ENCODE results near the gene CIAO3. TPM values are rescaled to one million over a fixed set of nuclear protein-coding genes. Genes with fewer than 3 reads are reported as not detected.

Gene CIAO3
- total RNA-seq, 4 donors from 2014 or later, result 73.4 to 164 (median 117) TPM

- no peak for TF ChIP-seq POLR2A (IDR thresholded peaks at IDR 0.05)
- no peak for TF ChIP-seq CTCF (IDR thresholded peaks at IDR 0.05)
- Histone ChIP-seq H3K4me1 (peaks cover 4 to 52% (median 31%) of the 10 kb centered on the region in 4 donors), H3K27ac (no peak overlapping the region), H3K4me3 (no peak overlapping the region), H3K9me3 (no peaks in the 10 kb centered on the region), H3K36me3 (peaks cover 0 to 3% (median 0%) of the 10 kb centered on the region in 3 donors), H3K27me3 (no peaks in the 10 kb centered on the region)
- DNase-seq, result no peak
Observed at GRCh38 chr16:717450-718245, 23.1 kb downstream of the CIAO3 start.

GRCh38 chr16:716768-717325 is 23.9 kb downstream of the CIAO3 start:
- H3K27ac ChIP-seq, result no peak overlapping the region
- TF ChIP-seq CTCF (IDR thresholded peaks at IDR 0.05) (no peak), POLR2A (IDR thresholded peaks at IDR 0.05) (no peak)
- no peaks in the 10 kb centered on the region for H3K36me3 ChIP-seq
- H3K4me1 ChIP-seq, result peaks cover 4 to 47% (median 30%) of the 10 kb centered on the region in 4 donors
- no peak for DNase-seq
- no peaks in the 10 kb centered on the region for H3K27me3 ChIP-seq
- H3K4me3 ChIP-seq, result no peak overlapping the region
- no peaks in the 10 kb centered on the region for H3K9me3 ChIP-seq

- Histone ChIP-seq H3K9me3 (no peaks in the 10 kb centered on the region), H3K4me1 (peaks cover 4 to 45% (median 24%) of the 10 kb centered on the region in 4 donors), H3K4me3 (peak overlapping the region in 3 of 4 donors; percentile 74 to 82 (median 80)), H3K27ac (peak overlapping the region in 1 of 4 donors; percentile 58), H3K27me3 (peaks cover 0 to 3% of the 10 kb centered on the region in 2 donors), H3K36me3 (no peaks in the 10 kb centered on the region)
- no peak for TF ChIP-seq POLR2A (IDR thresholded peaks at IDR 0.05)
- TF ChIP-seq CTCF (IDR thresholded peaks at IDR 0.05), result no peak
- no peak for DNase-seq
Observed at GRCh38 chr16:716200-716568, 24.6 kb downstream of the CIAO3 start.

GRCh38 chr16:715477-716199 is 25.2 kb downstream of the CIAO3 start:
- peak in 1 of 3 donors; percentile 55 for DNase-seq
- Histone ChIP-seq H3K4me1 (peaks cover 4 to 45% (median 22%) of the 10 kb centered on the region in 4 donors), H3K27ac (peak overlapping the region in 1 of 4 donors; percentile 58), H3K27me3 (peaks cover 0 to 8% of the 10 kb centered on the region in 2 donors), H3K9me3 (no peaks in the 10 kb centered on the region), H3K4me3 (peak overlapping the region; percentile 53 to 82 (median 77)), H3K36me3 (no peaks in the 10 kb centered on the region)
- TF ChIP-seq POLR2A (IDR thresholded peaks at IDR 0.05) (no peak), CTCF (IDR thresholded peaks at IDR 0.05) (peak in 3 of 6 experiments; percentile 2 to 15 (median 6))

- peak; percentile 94 to 96 (median 95) for DNase-seq
- peaks cover 4 to 38% (median 15%) of the 10 kb centered on the region in 4 donors for H3K4me1 ChIP-seq
- peaks cover 0 to 9% of the 10 kb centered on the region in 2 donors for H3K27me3 ChIP-seq
- H3K4me3 ChIP-seq, result peak within 1 kb of the TSS; percentile 53 to 82 (median 77)
- H3K36me3 ChIP-seq, result no peaks in the 10 kb centered on the region
- TF ChIP-seq POLR2A (IDR thresholded peaks at IDR 0.05), result no peak
- TF ChIP-seq CTCF (IDR thresholded peaks at IDR 0.05), result no peak
- H3K27ac ChIP-seq, result peak within 1 kb of the TSS in 1 of 4 donors; percentile 58
- no peaks in the 10 kb centered on the region for H3K9me3 ChIP-seq
Observed at GRCh38 chr16:714558-715476, 26.0 kb downstream of the CIAO3 start, which contains the start of gene METRN. METRN (plus strand) TSS chr16:715118; CDS start chr16:715290, 172 bp downstream.
